ENCODE data around the gene CDC34. TPM values are rescaled to one million over a fixed set of nuclear protein-coding genes. Genes with fewer than 3 reads are reported as not detected.

The CDC34 gene
- total and polyA plus RNA-seq, 9 of the 15 experiments (the other 6 are each of a cell fraction or from before 2014, with no cell fraction given) = 0.80 to 203 (median 65.5) TPM

GRCh38 chr19:572140-572742 is 40.7 kb downstream of the CDC34 start, which contains the start of gene BSG (continued):
- TF ChIP-seq TFE3 (CRISPR knock-in tag; IDR thresholded peaks at IDR 0.05) = peak; percentile 97
- 0 out of 2 replicates have a peak, but pooled peaks have one; percentile 19 for TF ChIP-seq ZBTB17 (CRISPR knock-in tag; IDR thresholded peaks at IDR 0.05)
- TF ChIP-seq ZNF76 (CRISPR knock-in tag; IDR thresholded peaks at IDR 0.05; ENCODE audit: borderline replicate concordance) = no peak
- no peak for TF ChIP-seq ZNF586 (CRISPR knock-in tag; conservative IDR thresholded peaks at IDR 0.05)
- no peak for TF ChIP-seq ZNF253 (CRISPR knock-in tag; conservative IDR thresholded peaks at IDR 0.05)
- TF ChIP-seq SRF (CRISPR knock-in tag; IDR thresholded peaks at IDR 0.05) = peak in 1 of 2 experiments; percentile 75; a peak in 2 of 4 replicates
- TF ChIP-seq EP400 (IDR thresholded peaks at IDR 0.05) = peak; percentile 48
- TF ChIP-seq SPI1 (IDR thresholded peaks at IDR 0.05; ENCODE audit: borderline replicate concordance, low read depth, low read length) = no peak
- TF ChIP-seq PYGO2 (tag; IDR thresholded peaks at IDR 0.05) = no peak
- no peak for TF ChIP-seq ZKSCAN8 (CRISPR knock-in tag; IDR thresholded peaks at IDR 0.05)
- TF ChIP-seq NONO (IDR thresholded peaks at IDR 0.05; ENCODE audit: low read depth in 2 of 2, low read length in 1 of 2) = peak; percentile 92
- TF ChIP-seq TRIM24 (IDR thresholded peaks at IDR 0.05) = 0 out of 4 replicates have a peak, but pooled peaks of 1 of the 2 experiments have one; percentile 8

Data from K562 (cell line).